ENCODE measurements around the gene KLHL5. TPM values are rescaled to one million over a fixed set of nuclear protein-coding genes. Genes with fewer than 3 reads are reported as not detected.

Gene KLHL5
- polyA plus RNA-seq, 1 donor from 2014 or later, result 33.8 TPM

DNA sequence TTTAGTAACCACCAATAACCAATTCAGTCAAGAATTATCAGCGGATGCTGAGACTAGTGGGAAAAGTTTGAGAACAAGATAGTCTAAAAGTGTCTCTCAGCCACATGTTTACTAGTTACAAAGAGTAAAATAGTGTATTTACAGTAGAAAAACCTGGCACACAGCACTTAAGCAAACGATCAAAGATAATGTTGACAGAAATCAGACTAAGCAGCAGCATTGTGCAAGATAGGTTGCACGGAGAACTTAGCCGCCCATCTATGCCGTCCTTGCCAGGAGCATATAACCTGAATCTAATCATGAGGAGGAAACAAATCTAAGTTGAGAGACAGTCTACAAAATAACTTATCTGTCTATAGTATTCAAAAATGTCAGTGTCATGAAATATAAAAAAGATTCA, 35.3 kb downstream of the KLHL5 start:
- Histone ChIP-seq H3K27ac (ENCODE audit: low read length) (no peak overlapping the region), H3K36me3 (ENCODE audit: insufficient read depth, low read length) (peaks cover 5% of the 10 kb centered on the region), H3K4me3 (ENCODE audit: low read length) (no peak overlapping the region), H2AFZ (ENCODE audit: low read depth, low read length) (no peak overlapping the region), H3F3A (ENCODE audit: insufficient read depth, low read length, poor library complexity, severe bottlenecking) (no peaks in the 10 kb centered on the region), H4K20me1 (ENCODE audit: insufficient read depth) (no peaks in the 10 kb centered on the region), H3K27me3 (ENCODE audit: insufficient read depth, low read depth, low read length) (no peaks in the 10 kb centered on the region), H3K79me2 (replicated peaks; ENCODE audit: insufficient read depth, low read length) (no peaks in the 10 kb centered on the region), H3K9me2 (ENCODE audit: insufficient read depth, low read length) (no peaks in the 10 kb centered on the region), H3K4me2 (ENCODE audit: low read length) (no peak overlapping the region), H3K9me3 (ENCODE audit: low read length) (no peaks in the 10 kb centered on the region), H3K9ac (ENCODE audit: low read length) (no peak overlapping the region)
- TF ChIP-seq EP300 (conservative IDR thresholded peaks at IDR 0.05; ENCODE audit: poor library complexity, severe bottlenecking), result no peak
- TF ChIP-seq POLR2AphosphoS5 (IDR thresholded peaks at IDR 0.05), result no peak
- TF ChIP-seq TAF1 (IDR thresholded peaks at IDR 0.05; ENCODE audit: low read depth), result no peak
- TF ChIP-seq, protein P1, sequence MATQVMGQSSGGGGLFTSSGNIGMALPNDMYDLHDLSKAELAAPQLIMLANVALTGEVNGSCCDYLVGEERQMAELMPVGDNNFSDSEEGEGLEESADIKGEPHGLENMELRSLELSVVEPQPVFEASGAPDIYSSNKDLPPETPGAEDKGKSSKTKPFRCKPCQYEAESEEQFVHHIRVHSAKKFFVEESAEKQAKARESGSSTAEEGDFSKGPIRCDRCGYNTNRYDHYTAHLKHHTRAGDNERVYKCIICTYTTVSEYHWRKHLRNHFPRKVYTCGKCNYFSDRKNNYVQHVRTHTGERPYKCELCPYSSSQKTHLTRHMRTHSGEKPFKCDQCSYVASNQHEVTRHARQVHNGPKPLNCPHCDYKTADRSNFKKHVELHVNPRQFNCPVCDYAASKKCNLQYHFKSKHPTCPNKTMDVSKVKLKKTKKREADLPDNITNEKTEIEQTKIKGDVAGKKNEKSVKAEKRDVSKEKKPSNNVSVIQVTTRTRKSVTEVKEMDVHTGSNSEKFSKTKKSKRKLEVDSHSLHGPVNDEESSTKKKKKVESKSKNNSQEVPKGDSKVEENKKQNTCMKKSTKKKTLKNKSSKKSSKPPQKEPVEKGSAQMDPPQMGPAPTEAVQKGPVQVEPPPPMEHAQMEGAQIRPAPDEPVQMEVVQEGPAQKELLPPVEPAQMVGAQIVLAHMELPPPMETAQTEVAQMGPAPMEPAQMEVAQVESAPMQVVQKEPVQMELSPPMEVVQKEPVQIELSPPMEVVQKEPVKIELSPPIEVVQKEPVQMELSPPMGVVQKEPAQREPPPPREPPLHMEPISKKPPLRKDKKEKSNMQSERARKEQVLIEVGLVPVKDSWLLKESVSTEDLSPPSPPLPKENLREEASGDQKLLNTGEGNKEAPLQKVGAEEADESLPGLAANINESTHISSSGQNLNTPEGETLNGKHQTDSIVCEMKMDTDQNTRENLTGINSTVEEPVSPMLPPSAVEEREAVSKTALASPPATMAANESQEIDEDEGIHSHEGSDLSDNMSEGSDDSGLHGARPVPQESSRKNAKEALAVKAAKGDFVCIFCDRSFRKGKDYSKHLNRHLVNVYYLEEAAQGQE (IDR thresholded peaks at IDR 0.05; ENCODE audit: borderline replicate concordance), result no peak

- H3K9ac ChIP-seq (ENCODE audit: low read length), result no peak overlapping the region
- no peaks in the 10 kb centered on the region for H3K27me3 ChIP-seq (ENCODE audit: insufficient read depth, low read depth, low read length)
- no peak overlapping the region for H3K4me2 ChIP-seq (ENCODE audit: low read length)
- no peaks in the 10 kb centered on the region for H4K20me1 ChIP-seq (ENCODE audit: insufficient read depth)
- H3F3A ChIP-seq (ENCODE audit: insufficient read depth, low read length, poor library complexity, severe bottlenecking), result no peaks in the 10 kb centered on the region
- peaks cover 9% of the 10 kb centered on the region for H3K36me3 ChIP-seq (ENCODE audit: insufficient read depth, low read length)
- no peak overlapping the region for H3K4me3 ChIP-seq (ENCODE audit: low read length)
- TF ChIP-seq SMC3 (conservative IDR thresholded peaks at IDR 0.05; ENCODE audit: poor library complexity), result no peak
- no peak for TF ChIP-seq TAF1 (IDR thresholded peaks at IDR 0.05; ENCODE audit: low read depth)
- TF ChIP-seq, protein P1 (IDR thresholded peaks at IDR 0.05; ENCODE audit: borderline replicate concordance), result no peak
- TF ChIP-seq EZH2 (IDR thresholded peaks at IDR 0.05; ENCODE audit: borderline replicate concordance, insufficient read depth, low read length, poor library complexity, severe bottlenecking), result no peak
- TF ChIP-seq RAD21 (conservative IDR thresholded peaks at IDR 0.05), result no peak
- no peak for TF ChIP-seq EP300 (conservative IDR thresholded peaks at IDR 0.05; ENCODE audit: poor library complexity, severe bottlenecking)
- no peaks in the 10 kb centered on the region for H3K79me2 ChIP-seq (replicated peaks; ENCODE audit: insufficient read depth, low read length)
- H3K9me2 ChIP-seq (ENCODE audit: insufficient read depth, low read length), result no peaks in the 10 kb centered on the region
- H2AFZ ChIP-seq (ENCODE audit: low read depth, low read length), result no peak overlapping the region
- H3K27ac ChIP-seq (ENCODE audit: low read length), result no peak overlapping the region
- no peaks in the 10 kb centered on the region for H3K9me3 ChIP-seq (ENCODE audit: low read length)
Measured at GRCh38 chr4:39102297-39102696, 40.3 kb downstream of the KLHL5 start.

Data from neural cell (in vitro differentiated cells).